Trophoblast cell (in vitro differentiated cells and primary cell): ENCODE results near the gene HSP90AB1.

Experiments
- DNase-seq, 2 donors: peaks; one replicate each; pipeline ENCODE4 v3.0.0-alpha.2; 2016
- H2AFZ ChIP-seq: 2 replicates; pipeline ENCODE4 v1.6.1; 2013; ENCODE audit warnings: low read length, moderate library complexity, mild to moderate bottlenecking; ENCODE audit not compliant: insufficient read depth, poor library complexity
- H2AK5ac ChIP-seq: 2 replicates; pipeline ENCODE4 v1.6.1; 2013; ENCODE audit warnings: mild to moderate bottlenecking, low read length
- H2BK120ac ChIP-seq: 2 replicates; pipeline ENCODE4 v1.6.1; 2013; ENCODE audit warnings: low read length, mild to moderate bottlenecking, moderate library complexity; ENCODE audit not compliant: insufficient read depth, poor library complexity
- H2BK12ac ChIP-seq: 2 replicates; pipeline ENCODE4 v1.6.1; 2013; ENCODE audit warnings: mild to moderate bottlenecking, low read length, moderate library complexity
- H2BK5ac ChIP-seq: 2 replicates; pipeline ENCODE4 v1.6.1; 2013; ENCODE audit warnings: low read length, low read depth, moderate library complexity, mild to moderate bottlenecking; ENCODE audit not compliant: poor library complexity
- H3K14ac ChIP-seq: 2 replicates; pipeline ENCODE4 v1.6.1; 2013; ENCODE audit warnings: mild to moderate bottlenecking, low read length
- H3K18ac ChIP-seq: 2 replicates; pipeline ENCODE4 v1.6.1; 2013; ENCODE audit warnings: mild to moderate bottlenecking, low read length
- H3K23ac ChIP-seq: 2 replicates; pipeline ENCODE4 v1.6.1; 2013; ENCODE audit warnings: low read length
- H3K27ac ChIP-seq: 2 replicates; pipeline ENCODE4 v1.5.1; 2013; ENCODE audit warnings: low read depth, mild to moderate bottlenecking, inconsistent platforms, low read length, moderate library complexity
- H3K27me3 ChIP-seq: 2 replicates; pipeline ENCODE4 v1.6.1; 2013; ENCODE audit warnings: inconsistent platforms, mild to moderate bottlenecking, low read length, moderate library complexity; ENCODE audit not compliant: insufficient read depth
- H3K36me3 ChIP-seq, 2 experiments: 1 replicate in 1 of 2; 2 replicates in 1 of 2; pipeline ENCODE4 v1.6.1; 2013; ENCODE audit warnings: low read length in 2 of 2, mild to moderate bottlenecking in 2 of 2, moderate library complexity in 1 of 2; ENCODE audit not compliant: insufficient read depth in 2 of 2, control insufficient read depth in 1 of 2
- H3K4ac ChIP-seq: 2 replicates; pipeline ENCODE4 v1.6.1; 2013; ENCODE audit warnings: low read depth, mild to moderate bottlenecking, low read length, moderate library complexity
- H3K4me1 ChIP-seq, 2 experiments: 1 replicate in 1 of 2; 2 replicates in 1 of 2; pipeline ENCODE4 v1.6.1; 2013; ENCODE audit warnings: low read length in 2 of 2, mild to moderate bottlenecking in 2 of 2, moderate library complexity in 1 of 2; ENCODE audit not compliant: insufficient read depth in 2 of 2, control insufficient read depth in 1 of 2
- H3K4me2 ChIP-seq: 2 replicates; pipeline ENCODE4 v1.6.1; 2013; ENCODE audit warnings: inconsistent platforms, mild to moderate bottlenecking, low read length, moderate library complexity
- H3K4me3 ChIP-seq: 2 replicates; pipeline ENCODE4 v1.5.1; 2013; ENCODE audit warnings: mild to moderate bottlenecking, low read depth, low read length, inconsistent platforms
- H3K79me1 ChIP-seq: one replicate; pipeline ENCODE4 v1.6.1; 2013; ENCODE audit warnings: low read length
- H3K79me2 ChIP-seq: 2 replicates; pipeline ENCODE4 v1.6.1; 2013; ENCODE audit warnings: low read length, mild to moderate bottlenecking; ENCODE audit not compliant: control insufficient read depth, insufficient read depth, poor library complexity
- H3K9ac ChIP-seq: 2 replicates; pipeline ENCODE4 v1.6.1; 2013; ENCODE audit warnings: mild to moderate bottlenecking, low read length
- H3K9me3 ChIP-seq: 2 replicates; pipeline ENCODE4 v1.6.1; 2013; ENCODE audit warnings: low read depth, mild to moderate bottlenecking, control low read depth, inconsistent platforms, low read length; ENCODE audit not compliant: insufficient read depth
- H4K12ac ChIP-seq: 2 replicates; pipeline ENCODE4 v1.6.1; 2013; ENCODE audit warnings: low read depth, mild to moderate bottlenecking, low read length, moderate library complexity
- H4K8ac ChIP-seq: 2 replicates; pipeline ENCODE4 v1.6.1; 2013; ENCODE audit warnings: low read depth, mild to moderate bottlenecking, low read length, moderate library complexity
- H4K91ac ChIP-seq: one replicate; pipeline ENCODE4 v1.6.1; 2013; ENCODE audit warnings: low read depth, mild to moderate bottlenecking, low read length, moderate library complexity
- WGBS: extraction: QIAGEN DNeasy Blood & Tissue Kit; methylation state at CpG from one replicate; pipeline ENCODE4 v1.1.7; 2013; ENCODE audit warnings: missing lambda C conversion rate; ENCODE audit not compliant: insufficient read length, insufficient coverage; ENCODE audit errors: extremely low coverage; 5-methylcytosine and 5-hydroxymethylcytosine counted together

The HSP90AB1 gene

GRCh38 chr6:44201638-44202303 lies 45.1 kb upstream of the HSP90AB1 start:
- H4K12ac ChIP-seq: peak overlapping the region; percentile 28
- H3K14ac ChIP-seq: peak overlapping the region; percentile 71

GRCh38 chr6:44202332-44202971 lies 44.4 kb upstream of the HSP90AB1 start:
- Histone ChIP-seq H3K36me3 (no peaks in the 10 kb centered on the region), H2BK120ac (peak overlapping the region; percentile 99), H3K9ac (no peak overlapping the region), H3K4ac (peak overlapping the region; percentile 73), H2BK12ac (peak overlapping the region; percentile 96), H3K79me2 (peaks cover 12% of the 10 kb centered on the region), H3K4me3 (no peak overlapping the region), H3K23ac (no peak overlapping the region), H4K91ac (peak overlapping the region; percentile 99), H3K4me1 (peaks cover 31 to 39% of the 10 kb centered on the region in 2 experiments), H2AK5ac (peak overlapping the region; percentile 92), H3K27me3 (no peaks in the 10 kb centered on the region), H3K14ac (peak overlapping the region; percentile 93), H2AFZ (peak overlapping the region; percentile 76), H4K8ac (peak overlapping the region; percentile 87), H4K12ac (peak overlapping the region; percentile 82), H3K79me1 (peaks cover 43% of the 10 kb centered on the region), H2BK5ac (peak overlapping the region; percentile 99), H3K9me3 (no peaks in the 10 kb centered on the region), H3K18ac (peak overlapping the region; percentile 98), H3K27ac (peak overlapping the region; percentile 99), H3K4me2 (peak overlapping the region; percentile 20)
- DNase-seq: peak in 1 of 2 donors; percentile 31
- no CpG with 5 or more reads among the region's 4 CpGs for WGBS

More at GRCh38 chr6:44201638-44202303, 45.1 kb upstream of the HSP90AB1 start:
- Histone ChIP-seq H3K4ac (peak overlapping the region; percentile 40), H3K4me3 (no peak overlapping the region), H2BK12ac (peak overlapping the region; percentile 93), H3K18ac (peak overlapping the region; percentile 75), H2BK120ac (peak overlapping the region; percentile 99), H3K27me3 (no peaks in the 10 kb centered on the region), H3K9ac (no peak overlapping the region), H3K4me1 (peaks cover 31 to 37% of the 10 kb centered on the region in 2 experiments), H4K91ac (peak overlapping the region; percentile 99), H3K27ac (peak overlapping the region; percentile 99), H2AFZ (peak overlapping the region; percentile 12), H3K4me2 (peak overlapping the region; percentile 3), H3K9me3 (no peaks in the 10 kb centered on the region), H3K36me3 (no peaks in the 10 kb centered on the region), H2BK5ac (peak overlapping the region; percentile 99), H3K79me1 (peaks cover 43% of the 10 kb centered on the region), H2AK5ac (peak overlapping the region; percentile 92), H3K79me2 (peaks cover 12% of the 10 kb centered on the region), H3K23ac (no peak overlapping the region), H4K8ac (peak overlapping the region; percentile 32)
- DNase-seq: peak in 1 of 2 donors; percentile 42
- no CpG with 5 or more reads among the region's 11 CpGs for WGBS

GRCh38 chr6:44202972-44203750 lies 43.7 kb upstream of the HSP90AB1 start:
- Histone ChIP-seq H3K27me3 (no peaks in the 10 kb centered on the region), H3K4me1 (peaks cover 31 to 39% of the 10 kb centered on the region in 2 experiments), H3K4me3 (no peak overlapping the region), H3K4me2 (peak overlapping the region; percentile 20), H2AFZ (peak overlapping the region; percentile 76), H2BK5ac (peak overlapping the region; percentile 99), H3K23ac (no peak overlapping the region), H3K36me3 (no peaks in the 10 kb centered on the region), H3K79me2 (peaks cover 12% of the 10 kb centered on the region), H2AK5ac (peak overlapping the region; percentile 81), H4K12ac (peak overlapping the region; percentile 82), H2BK12ac (peak overlapping the region; percentile 96), H2BK120ac (peak overlapping the region; percentile 99), H4K91ac (peak overlapping the region; percentile 99), H3K4ac (peak overlapping the region; percentile 73), H3K9ac (no peak overlapping the region), H3K27ac (peak overlapping the region; percentile 99), H3K79me1 (peaks cover 45% of the 10 kb centered on the region), H3K9me3 (no peaks in the 10 kb centered on the region), H3K18ac (peak overlapping the region; percentile 98), H4K8ac (peak overlapping the region; percentile 87), H3K14ac (peak overlapping the region; percentile 93)
- DNase-seq: peak; percentile 92 to 94
- WGBS: no CpG with 5 or more reads among the region's 11 CpGs

GRCh38 chr6:44203955-44204354 lies 42.9 kb upstream of the HSP90AB1 start:
- H4K91ac ChIP-seq: peak overlapping the region; percentile 41
- H2AK5ac ChIP-seq: no peak overlapping the region
- H2BK5ac ChIP-seq: peak overlapping the region; percentile 78
- H3K18ac ChIP-seq: no peak overlapping the region
- peaks cover 33 to 41% of the 10 kb centered on the region in 2 experiments for H3K4me1 ChIP-seq
- H3K4me2 ChIP-seq: no peak overlapping the region
- H2AFZ ChIP-seq: no peak overlapping the region
- WGBS: no CpG with 5 or more reads among the region's 6 CpGs
- H2BK120ac ChIP-seq: peak overlapping the region; percentile 23
- no peaks in the 10 kb centered on the region for H3K27me3 ChIP-seq
- H3K79me1 ChIP-seq: peaks cover 49% of the 10 kb centered on the region
- peak; percentile 92 to 93 for DNase-seq
- H3K27ac ChIP-seq: peak overlapping the region; percentile 99
- H3K23ac ChIP-seq: no peak overlapping the region
- H3K36me3 ChIP-seq: no peaks in the 10 kb centered on the region
- no peak overlapping the region for H3K4me3 ChIP-seq
- no peak overlapping the region for H4K12ac ChIP-seq
- no peaks in the 10 kb centered on the region for H3K9me3 ChIP-seq
- H3K79me2 ChIP-seq: peaks cover 12% of the 10 kb centered on the region
- H3K14ac ChIP-seq: no peak overlapping the region
- peak overlapping the region; percentile 13 for H2BK12ac ChIP-seq
- H4K8ac ChIP-seq: no peak overlapping the region
- no peak overlapping the region for H3K9ac ChIP-seq
- H3K4ac ChIP-seq: no peak overlapping the region
